ENCODE results near the gene CCDC149. TPM values are rescaled to one million over a fixed set of nuclear protein-coding genes. Genes with fewer than 3 reads are reported as not detected.

CCDC149 gene
- total and polyA plus RNA-seq, 2 of the 8 experiments (the other 6 are each of a cell fraction or from before 2014, with no cell fraction given): 2.2 to 5.6 TPM

DNA sequence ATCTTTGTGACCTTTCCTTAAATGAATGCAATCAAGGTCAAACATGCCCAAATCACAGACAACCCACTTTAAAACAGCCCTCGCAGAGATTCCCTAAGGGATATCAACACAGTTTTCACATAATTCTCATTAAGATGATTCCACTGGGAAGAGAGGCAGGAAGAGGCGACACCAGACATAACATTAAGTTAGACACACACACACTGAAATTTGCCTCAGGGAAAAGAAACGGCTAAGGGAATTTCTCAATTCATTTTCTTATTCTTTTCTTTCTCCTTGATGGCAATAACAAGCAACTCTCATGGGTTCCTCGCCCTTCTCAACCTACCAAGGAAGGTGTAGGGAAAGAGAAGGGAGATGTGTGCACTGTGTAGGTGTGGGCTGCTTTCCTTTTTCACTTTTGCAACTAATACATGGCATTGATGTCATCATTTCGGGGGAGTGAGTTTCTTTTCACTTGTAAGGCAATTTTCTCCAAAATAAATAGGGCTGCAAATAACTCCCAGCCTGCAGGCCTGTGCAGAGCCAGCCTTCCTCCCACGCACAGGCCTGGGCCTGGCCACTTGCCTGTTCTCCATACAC lies 76.1 kb downstream of the CCDC149 start (continued):
- TF ChIP-seq SRF (IDR thresholded peaks at IDR 0.05; ENCODE audit: low read depth, low read length) (no peak), KDM1A (IDR thresholded peaks at IDR 0.05; ENCODE audit: borderline replicate concordance, low read length) (no peak), RBBP5 (IDR thresholded peaks at IDR 0.05; ENCODE audit: borderline replicate concordance, low read depth, low read length) (no peak), CREB1 (IDR thresholded peaks at IDR 0.05) (no peak), POU5F1 (IDR thresholded peaks at IDR 0.05; ENCODE audit: low read depth, low read length) (no peak)
- TF ChIP-seq, protein P1, sequence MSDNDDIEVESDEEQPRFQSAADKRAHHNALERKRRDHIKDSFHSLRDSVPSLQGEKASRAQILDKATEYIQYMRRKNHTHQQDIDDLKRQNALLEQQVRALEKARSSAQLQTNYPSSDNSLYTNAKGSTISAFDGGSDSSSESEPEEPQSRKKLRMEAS (IDR thresholded peaks at IDR 0.05): no peak
